Nephron progenitor cell (in vitro differentiated cells): ENCODE measurements around the gene AHRR.

Experiments used
- DNase-seq: peaks from one replicate; pipeline ENCODE4 v3.0.0; 2021
- H3K27ac Mint-ChIP-seq: 2 replicates; pipeline ENCODE4 v1.8.0; 2021; ENCODE audit warnings: mild to moderate bottlenecking, moderate library complexity, mixed read lengths
- H3K27me3 Mint-ChIP-seq: 2 replicates; pipeline ENCODE4 v1.8.0; 2021; ENCODE audit warnings: mild to moderate bottlenecking, low read depth, mixed read lengths; ENCODE audit not compliant: poor library complexity
- H3K36me3 Mint-ChIP-seq: 2 replicates; pipeline ENCODE4 v1.8.0; 2021; ENCODE audit warnings: low read depth, mixed read lengths
- H3K4me1 Mint-ChIP-seq: 2 replicates; pipeline ENCODE4 v1.8.0; 2021; ENCODE audit warnings: mixed read lengths
- H3K4me3 Mint-ChIP-seq: 2 replicates; pipeline ENCODE4 v1.8.0; 2021; ENCODE audit warnings: mild to moderate bottlenecking, moderate library complexity, mixed read lengths
- H3K9me3 Mint-ChIP-seq: 2 replicates; pipeline ENCODE4 v1.8.0; 2021; ENCODE audit warnings: mild to moderate bottlenecking, moderate library complexity, mixed read lengths
- TF ChIP-seq, protein P1 (sequence below): fragments of 200-600 bp; sonication (generic); IDR thresholded peaks from 2 replicates; pipeline ENCODE4 v1.5.0; 2021; ENCODE audit warnings: antibody characterized with exemption

The AHRR gene

GRCh38 chr5:456351-457194, 135.1 kb downstream of the AHRR start:
- DNase-seq, result no peak
- Mint-ChIP-seq H3K27me3 (no peaks in the 10 kb centered on the region), H3K9me3 (peaks cover 17% of the 10 kb centered on the region), H3K36me3 (peaks cover 70% of the 10 kb centered on the region), H3K4me1 (no peaks in the 10 kb centered on the region), H3K27ac (no peak overlapping the region), H3K4me3 (no peak overlapping the region)
- TF ChIP-seq, protein P1, sequence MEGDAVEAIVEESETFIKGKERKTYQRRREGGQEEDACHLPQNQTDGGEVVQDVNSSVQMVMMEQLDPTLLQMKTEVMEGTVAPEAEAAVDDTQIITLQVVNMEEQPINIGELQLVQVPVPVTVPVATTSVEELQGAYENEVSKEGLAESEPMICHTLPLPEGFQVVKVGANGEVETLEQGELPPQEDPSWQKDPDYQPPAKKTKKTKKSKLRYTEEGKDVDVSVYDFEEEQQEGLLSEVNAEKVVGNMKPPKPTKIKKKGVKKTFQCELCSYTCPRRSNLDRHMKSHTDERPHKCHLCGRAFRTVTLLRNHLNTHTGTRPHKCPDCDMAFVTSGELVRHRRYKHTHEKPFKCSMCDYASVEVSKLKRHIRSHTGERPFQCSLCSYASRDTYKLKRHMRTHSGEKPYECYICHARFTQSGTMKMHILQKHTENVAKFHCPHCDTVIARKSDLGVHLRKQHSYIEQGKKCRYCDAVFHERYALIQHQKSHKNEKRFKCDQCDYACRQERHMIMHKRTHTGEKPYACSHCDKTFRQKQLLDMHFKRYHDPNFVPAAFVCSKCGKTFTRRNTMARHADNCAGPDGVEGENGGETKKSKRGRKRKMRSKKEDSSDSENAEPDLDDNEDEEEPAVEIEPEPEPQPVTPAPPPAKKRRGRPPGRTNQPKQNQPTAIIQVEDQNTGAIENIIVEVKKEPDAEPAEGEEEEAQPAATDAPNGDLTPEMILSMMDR, result no peak

- TF ChIP-seq, protein P1, result no peak
- Mint-ChIP-seq H3K36me3 (peaks cover 70% of the 10 kb centered on the region), H3K4me3 (no peak overlapping the region), H3K27me3 (no peaks in the 10 kb centered on the region), H3K4me1 (no peaks in the 10 kb centered on the region), H3K9me3 (peaks cover 9% of the 10 kb centered on the region), H3K27ac (no peak overlapping the region)
- DNase-seq, result no peak
Observed at GRCh38 chr5:457195-457961, 135.9 kb downstream of the AHRR start.

DNA sequence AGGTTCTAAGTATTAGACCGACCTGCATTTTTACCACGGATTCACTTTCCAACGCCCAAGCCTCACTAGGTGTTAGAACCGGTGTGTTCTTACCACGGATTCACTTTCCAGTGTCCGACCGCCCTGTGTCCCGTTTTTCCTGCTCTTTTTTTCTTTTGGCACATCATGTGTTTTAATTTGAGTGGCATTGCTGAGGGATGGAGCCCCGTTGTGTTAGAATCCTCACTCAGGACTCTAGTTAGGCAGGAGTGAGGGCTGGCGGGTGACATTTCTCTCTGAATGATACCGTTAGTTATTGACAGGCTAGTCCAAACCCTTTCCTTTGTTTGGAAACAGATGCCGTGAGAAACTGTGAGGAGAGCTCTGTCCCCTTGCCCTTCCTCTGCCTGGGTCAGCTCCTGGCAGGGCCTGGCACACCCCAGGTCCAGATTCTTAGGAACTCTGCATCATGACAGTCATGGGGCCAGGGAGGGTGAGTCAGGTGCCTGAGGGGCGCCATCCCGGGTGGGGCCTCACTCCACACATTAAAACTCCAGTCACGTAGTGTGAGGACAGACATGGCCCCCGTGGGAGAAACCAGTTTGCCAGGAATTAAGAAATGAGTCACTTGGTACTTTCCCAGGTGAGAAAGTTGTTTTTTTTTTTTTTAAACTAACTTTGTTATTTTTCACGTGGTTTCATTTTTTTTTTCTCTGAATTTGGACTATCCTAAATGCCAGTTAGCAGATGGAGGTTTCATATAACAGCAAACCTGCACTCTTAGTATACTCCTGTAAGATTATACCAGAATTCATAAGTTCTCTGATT, 137.2 kb downstream of the AHRR start:
- Mint-ChIP-seq H3K4me1 (no peaks in the 10 kb centered on the region), H3K9me3 (peaks cover 2% of the 10 kb centered on the region), H3K4me3 (no peak overlapping the region), H3K27ac (no peak overlapping the region), H3K36me3 (peaks cover 68% of the 10 kb centered on the region), H3K27me3 (no peaks in the 10 kb centered on the region)
- TF ChIP-seq, protein P1, result no peak
- no peak for DNase-seq

DNA sequence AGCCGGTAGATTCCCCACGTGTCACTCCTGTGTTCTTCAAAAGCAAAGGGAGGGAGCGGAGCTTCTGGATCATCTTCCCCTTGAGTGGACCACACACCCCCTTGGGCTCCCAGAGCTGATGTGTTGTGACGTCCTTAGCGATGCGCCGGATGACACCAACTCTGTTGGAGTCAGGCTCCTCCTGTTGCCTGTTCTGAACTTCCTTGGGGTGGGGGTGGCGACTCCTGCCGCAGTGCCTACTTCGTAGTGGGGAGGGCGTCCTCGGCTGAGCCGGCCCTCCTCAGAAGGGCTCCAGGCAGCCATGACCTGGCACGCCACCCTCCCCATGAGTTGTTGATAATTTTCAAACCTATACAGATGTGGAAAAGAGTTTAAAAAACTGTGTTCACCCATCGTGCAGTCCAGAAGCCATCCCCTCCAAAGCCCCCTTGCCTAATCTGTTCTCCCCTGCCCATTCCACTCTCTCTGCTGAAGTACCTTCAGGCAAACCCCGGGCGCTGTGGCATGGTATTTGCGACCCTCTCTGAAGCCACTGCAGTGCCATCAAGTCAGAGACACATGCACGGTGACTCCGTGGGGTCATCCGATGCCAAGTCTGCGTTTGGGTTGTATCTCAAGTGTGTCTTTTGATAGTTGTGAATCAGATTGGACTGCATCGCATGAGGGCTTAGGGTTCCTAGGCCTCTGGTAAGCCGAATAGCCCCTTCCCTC, 138.2 kb downstream of the AHRR start:
- no peaks in the 10 kb centered on the region for H3K27me3 Mint-ChIP-seq
- H3K4me1 Mint-ChIP-seq, result peaks cover 5% of the 10 kb centered on the region
- TF ChIP-seq, protein P1, result no peak
- peaks cover 64% of the 10 kb centered on the region for H3K36me3 Mint-ChIP-seq
- DNase-seq, result no peak
- no peaks in the 10 kb centered on the region for H3K9me3 Mint-ChIP-seq
- H3K4me3 Mint-ChIP-seq, result no peak overlapping the region
- no peak overlapping the region for H3K27ac Mint-ChIP-seq

DNA sequence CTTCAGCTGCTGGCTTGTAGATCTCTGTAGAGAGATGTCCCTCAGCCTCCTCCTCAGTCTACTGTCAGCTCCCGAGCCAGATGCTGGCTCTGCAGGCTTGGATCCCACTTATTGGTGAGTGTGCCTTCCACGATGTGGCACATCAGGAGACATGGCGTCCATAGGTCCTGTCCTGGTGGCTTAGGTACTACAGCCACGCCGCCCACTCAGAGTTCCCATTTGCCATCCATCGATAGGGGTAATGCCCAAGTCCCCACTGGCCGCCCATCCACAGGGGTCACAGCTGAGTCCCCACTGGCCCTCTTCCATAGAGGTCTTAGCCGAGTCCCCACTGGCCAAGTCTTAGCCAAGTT, 138.7 kb downstream of the AHRR start:
- Mint-ChIP-seq H3K27me3 (no peaks in the 10 kb centered on the region), H3K4me3 (no peak overlapping the region), H3K4me1 (peaks cover 5% of the 10 kb centered on the region), H3K36me3 (peaks cover 58% of the 10 kb centered on the region), H3K9me3 (no peaks in the 10 kb centered on the region), H3K27ac (no peak overlapping the region)
- DNase-seq, result no peak
- TF ChIP-seq, protein P1, result no peak
